GM19463 (cell line): ENCODE results near the gene KLHL36.
A peak's percentile ranks its signal among the peaks of the same experiment; 100 is the strongest.
"Not testable (repeated sequence)": the region's sequence is repeated elsewhere in the genome, so short reads cannot be mapped to it uniquely, and the experiment has no call there.

ENCODE experiments used
- ATAC-seq: cut with Tn5 transposase; IDR thresholded peaks from one replicate; pipeline ENCODE4 v1.9.1; 2021; ENCODE audit warnings: mild to moderate bottlenecking, moderate library complexity; ENCODE audit not compliant: unreplicated experiment

KLHL36 gene

GRCh38 chr16:84667600-84668309 lies 19.4 kb downstream of the KLHL36 start:
- ATAC-seq, result no peak

GRCh38 chr16:84670063-84670462 lies 21.8 kb downstream of the KLHL36 start:
- ATAC-seq, result no peak

GRCh38 chr16:84672276-84673202 lies 24.2 kb downstream of the KLHL36 start:
- ATAC-seq, result peak; percentile 76

GRCh38 chr16:84673203-84673535 lies 24.9 kb downstream of the KLHL36 start:
- no peak for ATAC-seq

GRCh38 chr16:84673561-84673960 lies 25.2 kb downstream of the KLHL36 start:
- ATAC-seq, result no peak

GRCh38 chr16:84675423-84675822 lies 27.1 kb downstream of the KLHL36 start:
- ATAC-seq, result no peak

GRCh38 chr16:84675884-84676283 lies 27.6 kb downstream of the KLHL36 start:
- no peak for ATAC-seq

GRCh38 chr16:84677017-84677803 lies 28.9 kb downstream of the KLHL36 start:
- ATAC-seq, result no peak

GRCh38 chr16:84677849-84678248 lies 29.5 kb downstream of the KLHL36 start:
- no peak for ATAC-seq

- ATAC-seq, result no peak
Observed at GRCh38 chr16:84678541-84678940, 30.2 kb downstream of the KLHL36 start.

- ATAC-seq, result no peak
Observed at GRCh38 chr16:84680165-84680842, 32.0 kb downstream of the KLHL36 start.

GRCh38 chr16:84680843-84681629 lies 32.7 kb downstream of the KLHL36 start:
- no peak for ATAC-seq

- ATAC-seq, result no peak
Observed at GRCh38 chr16:84683691-84684591, 35.6 kb downstream of the KLHL36 start.

GRCh38 chr16:84684592-84684965 lies 36.3 kb downstream of the KLHL36 start:
- ATAC-seq, result no peak

GRCh38 chr16:84685210-84685609 lies 36.9 kb downstream of the KLHL36 start:
- no peak for ATAC-seq

- no peak for ATAC-seq
Observed at GRCh38 chr16:84686707-84687298, 38.5 kb downstream of the KLHL36 start.

GRCh38 chr16:84687715-84688114 lies 39.4 kb downstream of the KLHL36 start:
- peak; percentile 74 for ATAC-seq

- ATAC-seq, result not testable (repeated sequence)
Observed at GRCh38 chr16:84688163-84688562, 39.9 kb downstream of the KLHL36 start.

GRCh38 chr16:84689111-84689510 lies 40.8 kb downstream of the KLHL36 start:
- no peak for ATAC-seq
